GM19025 (cell line): ENCODE measurements around the gene LSS.
"Not testable (repeated sequence)": the region's sequence is repeated elsewhere in the genome, so short reads cannot be mapped to it uniquely, and the experiment has no call there.

ENCODE experiments used
- ATAC-seq: cut with Tn5 transposase; IDR thresholded peaks from one replicate; pipeline ENCODE4 v1.9.1; 2021; ENCODE audit warnings: mild to moderate bottlenecking, low read depth, moderate library complexity; ENCODE audit not compliant: unreplicated experiment

Gene LSS

GRCh38 chr21:46188226-46189212 is 40.1 kb downstream of the LSS start:
- no peak for ATAC-seq

DNA sequence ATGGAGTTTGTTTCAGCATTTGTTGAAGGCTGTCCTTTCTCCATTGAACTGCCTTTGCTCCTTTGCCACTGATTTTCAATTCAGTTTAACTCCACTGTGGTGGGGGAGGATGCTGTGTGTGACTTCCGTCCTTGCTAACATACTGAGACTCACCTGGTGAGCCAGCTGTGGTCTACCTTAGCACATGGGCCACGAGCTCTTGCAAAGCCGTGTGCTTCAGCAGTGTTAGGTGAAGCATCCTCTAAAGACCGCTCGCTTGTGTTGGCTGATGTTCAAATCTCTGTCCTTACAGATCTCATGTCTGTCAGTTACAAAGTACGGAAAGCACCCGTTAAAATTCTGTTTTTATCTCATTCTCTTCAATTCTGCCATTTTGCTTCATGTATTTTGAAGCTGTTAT is 40.8 kb downstream of the LSS start:
- no peak for ATAC-seq

GRCh38 chr21:46187261-46187660 is 41.3 kb downstream of the LSS start:
- ATAC-seq, result no peak

GRCh38 chr21:46185716-46186115 is 42.9 kb downstream of the LSS start:
- no peak for ATAC-seq

GRCh38 chr21:46184625-46185555 is 43.7 kb downstream of the LSS start:
- no peak for ATAC-seq

- no peak for ATAC-seq
Observed at GRCh38 chr21:46183910-46184624, 44.5 kb downstream of the LSS start, which contains the start of gene SPATC1L. Gene SPATC1L, minus strand, starts transcription at chr21:46184459. Its CDS starts 1,643 bp downstream, at chr21:46182816.

DNA sequence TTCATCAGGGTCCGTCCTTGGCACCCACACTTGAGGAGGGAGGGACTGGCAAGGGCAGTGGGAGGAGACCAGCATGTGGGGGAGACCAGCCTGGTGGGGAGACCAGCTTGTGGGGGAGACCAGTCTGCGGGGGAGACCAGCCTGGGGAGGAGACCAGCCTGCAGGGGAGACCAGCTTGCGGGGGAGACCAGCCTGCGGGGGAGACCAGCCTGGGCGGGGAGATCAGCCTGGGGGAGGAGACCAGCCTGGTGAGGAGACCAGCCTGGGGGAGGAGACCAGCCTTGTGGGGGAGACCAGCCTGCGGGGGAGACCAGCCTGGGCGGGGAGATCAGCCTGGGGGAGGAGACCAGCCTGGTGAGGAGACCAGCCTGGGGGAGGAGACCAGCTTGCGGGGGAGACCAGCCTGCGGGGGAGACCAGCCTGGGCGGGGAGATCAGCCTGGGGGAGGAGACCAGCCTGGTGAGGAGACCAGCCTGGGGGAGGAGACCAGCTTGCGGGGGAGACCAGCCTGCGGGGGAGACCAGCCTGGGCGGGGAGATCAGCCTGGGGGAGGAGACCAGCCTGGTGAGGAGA is 45.2 kb downstream of the LSS start:
- not testable (repeated sequence) for ATAC-seq

DNA sequence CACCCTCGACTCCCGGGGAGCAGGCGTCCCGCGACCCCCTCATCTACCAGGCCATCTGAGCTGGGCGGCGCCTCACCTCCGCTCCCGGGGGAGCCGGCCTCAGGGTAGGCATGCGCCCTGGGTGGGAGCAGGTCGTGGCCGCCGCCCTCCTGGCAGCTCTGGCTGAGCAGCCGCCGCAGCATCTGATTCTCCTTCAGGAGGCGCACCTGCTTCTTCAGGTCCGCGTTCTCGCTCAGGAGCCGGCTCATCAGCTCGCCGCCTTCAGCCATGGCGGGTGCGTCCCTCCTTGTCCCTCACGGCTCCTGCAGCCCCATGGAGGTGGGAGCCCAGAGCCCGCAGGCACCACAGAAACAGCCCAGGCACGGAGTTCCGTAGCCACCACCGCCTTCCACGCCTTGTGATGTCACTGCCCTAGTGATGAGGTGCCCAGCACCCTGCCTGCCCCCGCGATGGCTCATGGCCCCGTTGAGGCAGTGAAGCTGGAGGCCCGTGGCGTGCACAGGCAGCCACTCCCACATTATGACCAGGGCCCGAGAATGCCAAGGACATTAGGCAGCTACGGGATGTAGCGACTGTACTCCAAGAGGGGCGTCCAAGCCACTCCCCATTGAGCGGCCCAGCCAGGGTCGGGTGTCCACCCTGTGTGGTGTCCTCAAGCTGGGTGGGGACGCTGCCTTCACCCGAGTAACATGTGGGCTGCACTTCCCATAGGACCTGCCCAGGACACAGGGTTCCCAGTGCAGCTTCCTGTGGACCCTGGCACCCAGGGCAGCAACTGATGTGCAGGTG is 45.8 kb downstream of the LSS start:
- ATAC-seq, result no peak

DNA sequence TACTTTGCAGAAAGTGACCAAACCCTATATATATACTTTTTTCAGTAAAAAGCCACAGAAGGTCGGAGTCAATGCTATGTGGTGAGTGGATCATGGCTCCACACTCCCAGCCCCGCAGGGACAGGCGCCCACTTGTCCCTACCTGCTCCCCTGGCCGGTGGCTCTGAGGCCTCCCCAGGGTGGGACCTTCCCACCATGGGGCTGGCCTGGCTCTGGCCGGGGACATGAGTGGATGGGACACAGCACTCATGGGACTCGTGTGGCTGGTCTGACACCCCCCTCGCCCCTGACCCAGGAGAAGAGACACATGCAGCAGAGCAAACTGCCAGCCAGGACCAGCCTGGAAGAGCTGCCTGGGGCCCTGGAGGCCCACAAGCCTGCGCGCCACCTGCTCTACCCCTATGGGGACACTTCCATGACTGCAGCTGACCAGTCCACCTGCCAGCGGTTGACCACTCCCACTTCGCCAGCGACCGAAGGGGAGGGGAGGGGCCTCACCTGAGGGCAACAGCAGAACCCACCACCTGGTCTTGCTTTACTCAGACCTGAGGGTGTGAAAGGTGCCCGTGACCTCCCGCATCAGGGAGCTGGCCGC is 46.5 kb downstream of the LSS start:
- ATAC-seq, result no peak

DNA sequence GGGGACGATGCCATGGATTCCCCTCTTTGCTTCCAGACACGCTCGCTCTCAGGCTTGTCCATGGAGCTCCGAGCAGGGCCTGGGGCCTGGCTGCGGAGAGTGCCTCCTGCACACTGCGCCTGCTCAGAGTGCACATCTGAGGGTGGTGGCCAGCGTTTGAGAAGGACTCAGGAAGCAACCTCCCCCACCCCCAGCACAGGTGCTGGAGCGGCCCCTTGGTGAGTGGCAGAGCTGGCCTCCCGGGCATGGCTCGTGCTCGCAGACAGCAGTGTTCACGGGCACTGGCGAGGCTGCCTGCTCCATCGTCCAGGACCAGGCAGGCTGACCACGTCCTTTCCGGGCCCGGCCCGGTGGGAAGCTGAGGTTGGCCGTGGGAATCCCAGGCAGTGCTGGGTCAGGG is 47.1 kb downstream of the LSS start:
- ATAC-seq, result no peak

GRCh38 chr21:46180778-46181391 is 47.7 kb downstream of the LSS start:
- no peak for ATAC-seq

GRCh38 chr21:46180079-46180722 is 48.4 kb downstream of the LSS start:
- no peak for ATAC-seq

DNA sequence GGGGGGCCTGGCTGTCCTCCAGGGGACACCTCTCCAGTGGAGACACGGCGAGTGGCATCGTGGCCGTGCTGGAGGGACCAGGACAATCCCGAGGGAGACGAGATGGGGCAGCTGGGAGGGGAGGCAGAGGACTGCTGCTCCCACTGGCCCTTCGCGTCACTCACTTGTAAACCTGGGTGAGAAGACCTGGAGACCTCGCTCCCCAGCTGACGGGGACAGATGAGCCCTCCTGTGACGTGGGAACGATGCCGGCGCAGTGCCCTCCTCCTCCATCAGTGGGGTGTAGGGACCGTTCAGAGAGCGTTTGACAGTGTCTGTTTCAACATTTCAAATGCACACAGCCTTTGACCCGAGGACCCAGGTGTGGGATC is 48.9 kb downstream of the LSS start:
- ATAC-seq, result no peak

- no peak for ATAC-seq
Observed at GRCh38 chr21:46178961-46179360, 49.6 kb downstream of the LSS start.

DNA sequence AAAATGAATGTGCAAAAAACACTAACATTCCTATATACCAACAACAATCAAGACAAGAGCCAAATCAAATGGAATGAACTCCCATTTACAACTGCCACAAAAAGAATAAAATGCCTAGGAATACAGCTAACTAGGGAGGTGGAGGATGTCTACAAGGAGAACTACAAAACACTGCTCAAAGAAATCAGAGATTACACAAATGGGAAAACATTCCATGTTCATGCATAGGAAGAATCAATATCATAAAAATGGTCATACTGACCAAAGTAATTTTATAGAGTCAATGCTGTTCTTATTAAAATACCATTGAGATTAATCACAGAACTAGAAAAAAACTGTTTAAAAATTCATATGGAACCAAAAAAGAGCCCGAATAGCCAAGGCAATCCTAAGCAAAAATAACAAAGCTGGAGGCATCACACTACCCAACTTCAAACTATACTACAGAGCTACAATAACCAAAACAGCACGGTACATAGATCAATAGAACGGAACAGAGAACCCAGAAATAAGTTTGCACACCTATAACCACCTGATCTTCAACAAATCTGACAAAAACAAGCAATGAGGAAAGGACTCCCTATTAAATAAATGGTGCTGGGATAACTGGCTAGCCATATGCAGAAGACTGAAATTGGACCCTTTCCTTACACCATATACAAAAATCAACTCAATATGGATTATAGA is 52.0 kb downstream of the LSS start:
- ATAC-seq, result not testable (repeated sequence)

DNA sequence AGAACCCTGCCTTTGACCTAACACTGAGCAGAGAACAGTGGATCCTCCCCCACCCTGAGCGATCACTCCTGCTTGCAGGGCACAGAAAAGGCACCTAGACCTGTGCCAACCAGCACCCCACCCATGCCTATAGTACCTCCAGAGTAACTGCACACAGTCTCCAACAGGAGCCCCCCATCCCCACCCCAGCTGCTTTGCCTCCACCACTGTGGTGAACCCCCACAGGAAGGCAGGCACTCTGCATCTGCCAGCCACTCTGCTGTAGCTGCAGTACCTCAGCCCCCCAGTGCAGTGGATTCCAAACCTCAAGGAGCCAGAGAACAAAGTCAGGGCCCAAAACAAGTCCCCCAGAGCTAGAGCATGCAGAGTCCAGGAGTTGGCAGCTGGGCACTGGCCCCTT is 55.0 kb downstream of the LSS start:
- ATAC-seq, result no peak

- ATAC-seq, result no peak
Observed at GRCh38 chr21:46172863-46173528, 55.6 kb downstream of the LSS start.
